WERI-Rb-1 (cell line): Measurements from ENCODE around the gene MYOM3.

ENCODE experiments used
- DNase-seq: peaks from one replicate; pipeline ENCODE4 v3.0.0-alpha.2; 2020
- H3K27ac ChIP-seq: fragments of 250-450 bp; sonication (Bioruptor Pico); 2 replicates; pipeline ENCODE4 v1.5.1; 2020; ENCODE audit warnings: mild to moderate bottlenecking, moderate library complexity
- H3K27me3 ChIP-seq: fragments of 250-450 bp; sonication (Bioruptor Pico); 2 replicates; pipeline ENCODE4 v1.5.1; 2021; ENCODE audit warnings: mild to moderate bottlenecking, low read depth, moderate library complexity; ENCODE audit not compliant: insufficient read depth, severe bottlenecking
- H3K36me3 ChIP-seq: fragments of 250-450 bp; sonication (Bioruptor Pico); 2 replicates; pipeline ENCODE4 v1.5.1; 2020; ENCODE audit warnings: mild to moderate bottlenecking, moderate library complexity
- H3K4me3 ChIP-seq: 2 replicates; pipeline ENCODE4 v1.5.1; 2011; ENCODE audit warnings: low read depth, mild to moderate bottlenecking, control low read depth, low read length
- H3K9me3 ChIP-seq: fragments of 250-450 bp; sonication (Bioruptor Pico); 2 replicates; pipeline ENCODE4 v1.5.1; 2021; ENCODE audit warnings: mild to moderate bottlenecking, moderate library complexity; ENCODE audit not compliant: severe bottlenecking
- CTCF ChIP-seq: IDR thresholded peaks from 2 replicates; pipeline ENCODE4 v1.5.1; 2011; ENCODE audit warnings: low read depth, mild to moderate bottlenecking, control low read depth, inconsistent platforms, low read length

MYOM3 gene

GRCh38 chr1:24096009-24096738 is 15.8 kb downstream of the MYOM3 start:
- no peaks in the 10 kb centered on the region for H3K9me3 ChIP-seq
- H3K27me3 ChIP-seq: no peaks in the 10 kb centered on the region
- no peak overlapping the region for H3K4me3 ChIP-seq
- no peak overlapping the region for H3K27ac ChIP-seq
- DNase-seq: no peak
- H3K36me3 ChIP-seq: no peaks in the 10 kb centered on the region
- no peak for TF ChIP-seq CTCF

- H3K36me3 ChIP-seq: no peaks in the 10 kb centered on the region
- no peak for DNase-seq
- no peak overlapping the region for H3K4me3 ChIP-seq
- no peaks in the 10 kb centered on the region for H3K27me3 ChIP-seq
- no peak overlapping the region for H3K27ac ChIP-seq
- no peaks in the 10 kb centered on the region for H3K9me3 ChIP-seq
- no peak for TF ChIP-seq CTCF
Measured at GRCh38 chr1:24095140-24095859, 16.6 kb downstream of the MYOM3 start.

- Histone ChIP-seq H3K27me3 (no peaks in the 10 kb centered on the region), H3K36me3 (no peaks in the 10 kb centered on the region), H3K4me3 (no peak overlapping the region), H3K9me3 (no peaks in the 10 kb centered on the region), H3K27ac (no peak overlapping the region)
- DNase-seq: no peak
- TF ChIP-seq CTCF: no peak
Measured at GRCh38 chr1:24094554-24094953, 17.4 kb downstream of the MYOM3 start.

- no peak overlapping the region for H3K27ac ChIP-seq
- DNase-seq: no peak
- H3K27me3 ChIP-seq: no peaks in the 10 kb centered on the region
- no peaks in the 10 kb centered on the region for H3K36me3 ChIP-seq
- TF ChIP-seq CTCF: no peak
- no peak overlapping the region for H3K4me3 ChIP-seq
- H3K9me3 ChIP-seq: no peaks in the 10 kb centered on the region
Measured at GRCh38 chr1:24093732-24094131, 18.2 kb downstream of the MYOM3 start.

- no peaks in the 10 kb centered on the region for H3K9me3 ChIP-seq
- DNase-seq: no peak
- no peaks in the 10 kb centered on the region for H3K27me3 ChIP-seq
- no peak overlapping the region for H3K27ac ChIP-seq
- H3K36me3 ChIP-seq: no peaks in the 10 kb centered on the region
- no peak for TF ChIP-seq CTCF
- no peak overlapping the region for H3K4me3 ChIP-seq
Measured at GRCh38 chr1:24092979-24093378, 19.0 kb downstream of the MYOM3 start.
